Measurements from ENCODE around the gene TREML4.

DNA sequence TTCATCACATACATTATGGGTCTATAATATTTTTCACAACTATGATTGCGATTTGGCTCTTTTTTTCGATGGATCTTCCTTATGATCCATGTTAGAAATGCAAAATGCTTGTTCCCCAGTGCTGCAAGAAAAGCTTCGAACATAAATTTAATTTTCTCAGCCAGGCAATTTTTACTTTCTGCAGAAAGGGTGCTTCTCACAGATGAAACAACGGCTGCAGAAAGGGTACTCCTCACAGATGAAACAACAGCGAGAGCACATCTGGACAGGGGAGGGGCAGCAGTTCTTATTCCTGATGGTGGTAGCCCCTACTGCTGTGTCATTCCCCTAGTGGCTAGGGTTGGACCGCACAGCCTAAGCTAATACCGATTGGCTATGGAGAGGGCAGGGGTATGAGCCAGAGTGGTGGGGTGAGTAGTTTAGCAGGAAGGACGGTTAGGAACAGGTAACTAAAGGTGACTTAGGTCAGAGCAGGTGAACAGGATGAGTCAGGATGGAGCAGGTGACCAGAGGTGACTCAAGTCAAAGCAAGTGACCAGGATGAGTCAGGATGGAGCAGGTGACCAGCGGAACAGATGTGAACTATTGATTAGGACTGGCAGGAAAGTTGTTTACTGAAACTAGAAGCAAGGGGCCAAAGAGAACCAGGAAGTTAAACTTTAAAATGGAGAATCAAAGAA is 13.4 kb upstream of the TREML4 start:
- TF ChIP-seq REST (IDR thresholded peaks at IDR 0.05; ENCODE audit: insufficient read depth in 1 of 2, low read depth in 2 of 2, low read length in 2 of 2) = no peak
- TF ChIP-seq FOXP2 (optimal IDR thresholded peaks at IDR 0.05; ENCODE audit: borderline replicate concordance, extremely low read depth, extremely low read length, insufficient read depth) = no peak
